Measurements from ENCODE around the gene CLCC1.
"Not testable (repeated sequence)": the region's sequence is repeated elsewhere in the genome, so short reads cannot be mapped to it uniquely, and the experiment has no call there.

CLCC1 gene

GRCh38 chr1:108963052-108963686 is at the start of gene CLCC1:
TSS of gene CLCC1 (minus strand) at chr1:108963484. CDS start at chr1:108950437, 13,047 bp downstream.
- peak; percentile 91 for DNase-seq

- no peak for DNase-seq
These were observed 48.1 kb upstream of the CLCC1 start for GRCh38 chr1:109011335-109011734.

GRCh38 chr1:108996622-108997021 is 33.3 kb upstream of the CLCC1 start:
- not testable (repeated sequence) for DNase-seq

GRCh38 chr1:108983114-108983513 is 19.8 kb upstream of the CLCC1 start:
- DNase-seq, result no peak

GRCh38 chr1:108976658-108977057 is 13.4 kb upstream of the CLCC1 start:
- no peak for DNase-seq

GRCh38 chr1:108972951-108973350 is 9.7 kb upstream of the CLCC1 start:
- no peak for DNase-seq

- DNase-seq, result no peak
These were observed 6.1 kb upstream of the CLCC1 start for GRCh38 chr1:108969346-108969745.

GRCh38 chr1:108962681-108963051 is 618 bp downstream of the CLCC1 start:
- no peak for DNase-seq

- DNase-seq, result no peak
These were observed 1.4 kb downstream of the CLCC1 start for GRCh38 chr1:108961752-108962486.

- no peak for DNase-seq
These were observed 2.1 kb downstream of the CLCC1 start for GRCh38 chr1:108961198-108961597.

GRCh38 chr1:108960719-108961118 is 2.6 kb downstream of the CLCC1 start:
- DNase-seq, result no peak

GRCh38 chr1:108957888-108958287 is 5.4 kb downstream of the CLCC1 start:
- no peak for DNase-seq

- no peak for DNase-seq
These were observed 7.4 kb downstream of the CLCC1 start for GRCh38 chr1:108955881-108956280.

GRCh38 chr1:108955111-108955510 is 8.2 kb downstream of the CLCC1 start:
- no peak for DNase-seq

- no peak for DNase-seq
These were observed 9.8 kb downstream of the CLCC1 start for GRCh38 chr1:108953452-108953851.

- no peak for DNase-seq
These were observed 12.0 kb downstream of the CLCC1 start for GRCh38 chr1:108951242-108951641.

- no peak for DNase-seq
These were observed 14.2 kb downstream of the CLCC1 start for GRCh38 chr1:108949044-108949443.

- DNase-seq, result no peak
These were observed 15.3 kb downstream of the CLCC1 start for GRCh38 chr1:108947871-108948525.

- no peak for DNase-seq
These were observed 27.1 kb downstream of the CLCC1 start for GRCh38 chr1:108936170-108936569.

- no peak for DNase-seq
These were observed 29.3 kb downstream of the CLCC1 start for GRCh38 chr1:108933944-108934343.

- DNase-seq, result not testable (repeated sequence)
These were observed 35.7 kb downstream of the CLCC1 start for GRCh38 chr1:108927565-108927964.

- no peak for DNase-seq
These were observed 37.4 kb downstream of the CLCC1 start for GRCh38 chr1:108925920-108926319.

- no peak for DNase-seq
These were observed 46.5 kb downstream of the CLCC1 start for GRCh38 chr1:108916788-108917187.

Measured in NCI-H2107 (cell line).